Left lobe of liver (tissue), 2 donors: ENCODE data around the gene SS18L1. TPM values are rescaled to one million over a fixed set of nuclear protein-coding genes. Genes with fewer than 3 reads are reported as not detected.

Experiments
- ATAC-seq: fragments of 200-7000 bp; cut with Tn5 transposase; one replicate; pipeline ENCODE4 v1.9.1; 2020; ENCODE audit warnings: mild to moderate bottlenecking, moderate library complexity
- DNase-seq: peaks from one replicate; pipeline ENCODE4 v3.0.0-alpha.2; 2020; ENCODE audit warnings: low spot score
- total RNA-seq: library from RNA; stranded (reverse); gene quantifications from one replicate; pipeline ENCODE4 v1.2.1, GENCODE V29; 2021
- donor health status: DM: no; HTN: no; CAD: no; lungs with moderate emphysema.
- donor health status: DM: no; HTN: yes; CAD: no.

The SS18L1 gene
- total RNA-seq, 1 donor from 2014 or later = 33.4 TPM

DNA sequence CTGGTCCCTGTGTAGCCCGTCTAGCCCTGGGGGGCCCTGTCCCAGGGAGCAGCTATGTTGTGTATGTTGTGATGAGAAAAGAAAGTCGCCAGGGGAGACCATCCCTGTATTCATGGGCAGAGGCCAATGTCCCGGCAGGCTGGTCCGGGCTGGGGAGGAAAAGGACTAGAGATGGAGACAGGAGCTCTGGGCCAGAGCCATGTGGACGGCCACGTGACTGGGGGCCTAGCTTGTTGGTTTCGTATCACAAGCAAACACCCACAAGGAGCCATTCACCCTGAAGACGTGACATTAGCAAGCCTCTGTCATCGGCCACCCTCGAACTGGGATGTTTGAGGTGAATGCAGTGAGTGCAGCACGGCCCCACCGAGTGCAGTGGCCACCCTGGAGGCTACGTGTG, 79.4 kb downstream of the SS18L1 start:
- ATAC-seq = no peak

DNA sequence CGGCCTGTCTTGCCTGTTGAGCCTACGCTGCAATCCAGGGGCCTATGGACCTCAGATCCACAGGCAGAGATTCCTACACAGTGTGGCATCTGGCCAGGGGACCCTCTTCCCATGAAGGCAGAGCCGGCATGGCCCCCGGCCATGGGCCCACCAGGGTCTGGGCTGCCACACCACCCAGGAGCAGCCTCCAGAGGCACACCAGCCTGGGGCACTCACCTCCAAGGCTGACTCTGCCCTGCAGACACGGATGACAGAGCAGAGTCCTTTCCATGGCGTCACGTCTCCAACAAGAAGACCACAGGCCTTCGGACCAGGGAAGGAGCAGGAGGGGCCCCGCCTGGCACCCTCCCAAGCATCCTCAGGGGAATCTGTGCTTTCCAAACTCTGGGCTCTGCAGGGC, 80.0 kb downstream of the SS18L1 start:
- DNase-seq (no peak), ATAC-seq (no peak)

More for the DNA sequence above, 79.4 kb downstream of the SS18L1 start:
- DNase-seq = no peak

DNA sequence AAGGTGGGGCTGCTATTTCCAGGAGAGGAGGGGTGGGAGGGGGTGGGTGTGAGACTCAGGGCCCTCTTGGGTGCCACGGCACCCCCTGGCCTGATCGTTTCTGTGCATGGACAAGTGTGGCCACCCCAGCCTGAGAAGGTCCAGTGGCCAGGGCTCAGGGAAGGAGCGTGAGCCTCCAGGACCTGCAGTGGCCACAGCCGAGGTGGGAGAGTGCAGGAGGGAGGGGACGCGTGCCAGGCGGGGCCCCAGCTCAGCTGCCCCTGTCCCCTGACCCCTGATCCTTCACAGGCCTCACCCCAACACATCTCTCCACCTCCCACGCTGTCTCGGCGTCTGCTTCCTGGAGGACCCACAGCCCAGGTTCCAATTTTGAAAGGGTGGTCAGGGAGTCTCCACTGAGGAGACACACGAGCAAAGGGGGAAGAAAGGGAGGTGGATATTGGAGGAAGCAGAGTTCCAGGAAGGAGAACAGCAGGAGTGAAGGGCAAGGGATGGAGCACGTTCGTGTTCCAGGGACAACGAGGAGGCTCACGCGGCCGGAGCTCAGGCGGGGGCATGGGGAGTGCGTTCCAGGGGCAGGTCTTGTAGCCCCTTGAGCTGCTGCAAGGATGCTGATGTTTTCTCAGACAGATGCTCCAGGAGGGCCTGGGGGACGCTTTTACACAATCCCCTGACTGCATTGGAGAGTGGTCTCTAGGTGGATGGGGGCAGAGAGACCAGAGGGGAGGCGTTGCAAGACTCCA, 80.7 kb downstream of the SS18L1 start:
- no peak for ATAC-seq
- no peak for DNase-seq

DNA sequence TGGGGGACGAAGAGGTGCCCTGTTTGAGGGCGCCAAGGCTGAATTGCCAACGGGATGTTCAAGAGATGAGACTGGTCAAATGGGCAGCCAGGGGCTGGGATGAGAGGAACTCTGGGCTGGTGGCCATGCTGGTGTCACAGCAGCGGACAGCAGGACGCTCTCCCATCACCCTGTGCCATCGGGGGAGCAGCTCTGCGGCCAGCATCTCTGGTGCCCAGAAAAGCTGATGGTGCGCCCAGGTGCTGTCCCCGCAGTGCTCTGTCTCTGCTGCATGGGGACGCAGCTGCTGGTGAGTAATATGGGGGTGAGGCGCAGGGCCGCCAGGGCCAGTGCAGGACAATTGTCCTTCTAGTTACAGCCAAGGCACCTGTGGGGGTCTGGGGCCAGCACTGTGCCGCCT, 81.5 kb downstream of the SS18L1 start:
- no peak for ATAC-seq

DNA sequence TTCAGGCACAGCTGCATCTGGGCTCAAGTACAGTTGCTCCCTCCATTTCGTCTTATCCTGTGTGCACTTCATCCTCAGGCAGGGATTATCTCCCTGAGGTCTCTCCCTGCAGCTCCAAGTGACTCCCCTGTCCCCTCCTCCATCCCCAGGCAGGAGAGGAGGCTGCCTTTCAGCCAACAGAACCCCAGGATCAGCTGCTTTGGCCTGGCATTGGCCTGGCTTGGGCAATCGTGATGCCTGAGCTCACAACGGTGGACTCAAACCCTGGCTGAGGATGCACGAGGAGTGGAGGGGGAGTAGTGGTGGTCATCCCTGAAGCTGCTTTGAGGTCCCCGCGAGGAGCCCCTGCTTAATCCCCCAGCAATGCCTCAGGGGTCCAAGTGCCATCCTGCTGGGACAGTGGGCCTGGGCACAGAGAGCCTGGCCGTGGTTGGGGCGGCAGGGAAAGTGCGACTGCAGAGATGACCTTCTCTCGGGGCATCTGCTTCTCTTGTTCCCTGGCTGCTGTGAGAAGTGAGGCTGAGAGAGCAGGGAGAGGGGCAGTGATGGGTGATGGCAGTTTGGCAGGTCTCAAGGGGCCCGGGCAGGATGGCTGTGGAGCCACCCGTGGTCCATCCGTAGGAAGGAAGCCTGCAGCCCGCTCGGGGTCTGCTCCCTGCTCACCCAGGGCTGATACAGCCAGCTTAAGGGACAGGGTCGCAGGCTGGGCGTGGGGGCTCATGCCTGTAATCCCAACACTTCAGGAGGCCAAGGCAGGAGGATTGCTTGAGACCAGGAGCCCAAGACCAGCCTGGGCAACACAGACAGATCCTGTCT, 82.5 kb downstream of the SS18L1 start:
- ATAC-seq = no peak
- DNase-seq = no peak

More for the DNA sequence above, 81.5 kb downstream of the SS18L1 start:
- no peak for DNase-seq

DNA sequence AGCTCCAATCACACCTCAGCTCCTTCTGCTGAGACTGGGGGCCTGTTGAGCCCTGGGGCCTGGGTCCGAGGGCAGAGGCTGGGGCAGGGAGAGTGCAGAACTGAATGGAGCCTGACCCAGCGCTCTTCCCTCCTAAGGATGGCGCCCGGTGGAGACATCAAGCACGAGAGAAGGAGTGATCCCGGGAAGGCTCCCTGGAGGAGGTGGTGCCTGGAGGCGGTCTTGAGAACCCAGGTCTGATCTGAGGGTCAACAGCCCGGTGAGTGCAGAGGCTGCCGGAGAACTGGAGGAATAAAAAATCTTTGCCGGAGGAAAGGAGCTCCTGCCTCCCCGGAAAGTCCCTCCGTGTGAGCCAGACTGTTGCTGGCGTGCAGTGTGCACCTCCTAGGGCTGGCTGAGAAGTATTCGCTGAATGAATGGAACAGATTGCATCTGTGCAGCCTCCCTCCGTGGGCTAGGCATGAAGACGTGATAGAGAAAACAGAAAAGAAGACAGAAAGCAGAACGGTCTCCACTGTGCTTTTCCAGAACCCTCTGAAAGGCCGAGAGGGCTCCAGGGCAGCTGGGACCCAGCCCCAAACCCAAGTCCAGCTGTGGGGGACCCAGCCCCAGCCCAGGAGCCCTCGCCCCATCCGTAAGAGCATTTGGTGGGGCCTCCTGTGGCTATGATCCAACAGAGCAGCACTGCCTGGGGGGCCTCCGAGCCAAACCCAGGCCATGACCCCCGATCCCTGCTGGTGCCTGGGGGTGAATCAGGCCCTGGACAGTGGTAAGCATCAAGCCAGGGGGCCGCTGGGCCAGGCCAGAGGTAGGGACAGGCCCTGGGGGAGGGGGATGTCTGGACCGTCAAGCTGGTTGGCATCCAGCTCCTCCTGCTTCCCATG, 83.4 kb downstream of the SS18L1 start:
- DNase-seq (no peak), ATAC-seq (no peak)

DNA sequence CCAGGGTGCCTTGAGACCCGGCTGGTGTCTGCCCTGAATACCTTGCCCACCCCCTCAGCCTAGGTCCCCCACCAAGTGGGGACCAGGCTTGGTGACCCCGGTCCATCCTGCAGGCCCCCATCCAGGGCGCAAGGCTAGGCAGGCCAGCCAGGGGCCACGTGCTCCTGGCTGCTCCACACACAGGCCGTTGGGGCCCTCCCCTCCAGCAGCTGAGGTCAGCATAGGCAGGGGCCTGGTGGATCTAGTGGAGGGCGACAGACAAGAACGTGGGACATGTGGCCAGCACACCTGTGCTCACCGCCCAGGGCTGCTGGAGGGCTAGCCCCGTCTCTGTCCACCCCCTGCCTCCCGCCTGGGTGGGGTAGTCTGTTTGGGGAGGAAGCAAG, 84.0 kb downstream of the SS18L1 start:
- ATAC-seq = peak; percentile 9
- DNase-seq = no peak

DNA sequence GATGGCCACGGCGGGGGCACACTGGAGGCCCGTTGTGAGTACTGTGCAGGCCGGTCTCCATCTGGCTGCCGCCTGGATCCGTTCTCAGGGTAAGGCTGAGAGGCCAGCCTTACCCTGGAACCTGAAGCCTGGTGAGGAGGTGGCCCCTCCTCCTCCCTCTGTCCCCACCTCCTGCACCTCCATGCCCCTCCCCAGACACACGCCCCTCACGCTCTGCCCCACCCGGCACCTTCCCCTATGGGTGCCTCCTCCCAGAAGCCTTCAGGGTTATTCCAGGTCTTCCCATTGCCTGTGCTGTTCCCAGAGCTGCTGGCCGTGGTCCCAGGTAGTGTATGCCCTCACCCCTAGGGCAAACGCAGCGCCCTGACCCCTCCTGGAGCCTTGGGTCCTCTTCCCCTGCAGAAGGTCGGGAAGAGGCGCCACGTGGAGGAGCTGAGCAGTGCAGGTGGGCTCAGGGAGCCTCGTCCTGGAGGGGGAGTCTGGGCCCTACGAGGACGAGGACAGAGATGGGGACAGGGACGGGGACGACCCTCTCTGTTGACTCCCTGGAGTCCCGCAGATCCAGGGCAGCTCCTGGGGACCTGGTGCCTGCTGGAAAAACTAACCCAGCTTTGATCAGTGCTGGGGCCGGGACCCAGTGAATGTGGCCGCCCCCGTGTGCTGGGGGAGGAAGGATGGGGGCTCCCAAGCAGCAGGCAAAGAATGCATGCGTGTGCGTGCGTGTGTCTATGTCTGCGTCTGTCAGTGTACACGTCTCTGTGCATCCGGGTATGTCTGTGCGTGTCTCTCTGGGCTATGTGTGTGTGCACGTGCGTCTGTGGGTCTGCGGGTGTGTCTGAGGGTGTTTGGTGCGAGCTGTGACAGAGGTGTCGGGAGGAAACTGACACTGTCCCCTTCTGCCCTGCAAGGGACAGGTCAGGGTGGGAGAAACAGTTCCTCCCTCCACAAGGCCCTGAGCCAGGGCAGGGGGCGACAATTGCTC, 84.7 kb downstream of the SS18L1 start:
- DNase-seq (no peak), ATAC-seq (peak; percentile 35)

DNA sequence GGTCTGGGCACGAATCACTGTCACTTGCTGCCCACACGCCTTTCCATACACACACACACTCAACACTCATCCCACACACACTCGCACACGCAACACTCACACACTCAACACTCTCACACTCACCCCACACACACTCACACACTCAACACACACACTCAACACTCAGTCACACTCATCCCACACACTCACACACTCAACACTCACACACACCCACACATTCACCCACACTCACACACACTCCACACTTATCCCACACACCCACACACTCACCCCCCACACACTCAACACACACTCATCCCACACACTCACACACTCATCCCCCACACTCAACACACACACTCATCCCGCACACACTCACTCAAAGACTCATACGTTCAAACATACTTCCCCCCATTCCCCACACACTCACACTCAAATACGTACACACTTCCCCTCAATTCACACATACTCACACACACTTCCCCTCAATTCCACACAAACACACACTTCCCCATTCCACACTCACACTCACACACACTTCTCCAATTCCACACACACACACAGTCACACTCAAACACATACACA, 85.5 kb downstream of the SS18L1 start:
- DNase-seq (no peak), ATAC-seq (no peak)

DNA sequence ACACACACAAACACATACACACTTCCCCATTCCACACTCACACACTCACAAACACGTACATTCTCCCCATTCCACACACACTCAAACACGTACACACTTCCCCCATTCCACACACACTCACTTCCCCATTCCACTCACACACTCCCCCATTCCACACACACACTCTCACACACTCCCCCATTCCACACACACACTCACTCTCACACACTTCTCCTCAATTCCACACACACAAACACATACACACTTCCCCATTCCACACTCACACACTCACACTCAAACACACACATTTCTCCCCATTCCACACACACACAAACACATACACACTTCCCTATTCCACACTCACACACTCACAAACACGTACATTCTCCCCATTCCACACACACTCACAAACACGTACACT, 86.1 kb downstream of the SS18L1 start:
- DNase-seq (no peak), ATAC-seq (no peak)

DNA sequence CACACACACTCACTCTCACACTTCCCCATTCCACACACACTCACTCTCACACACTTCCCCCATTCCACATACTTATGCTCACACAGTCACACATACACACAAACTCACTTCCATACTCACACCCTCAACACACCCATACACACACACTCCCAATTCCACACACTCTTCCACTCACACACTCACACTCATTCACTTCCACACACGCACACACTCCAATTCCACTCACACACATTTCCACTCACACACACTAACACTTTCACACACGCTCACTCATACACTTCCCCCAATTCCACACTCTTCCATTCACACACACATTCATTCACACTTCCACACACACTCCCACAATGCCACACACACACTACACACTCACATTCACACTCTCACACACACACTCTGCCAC, 86.7 kb downstream of the SS18L1 start:
- ATAC-seq (no peak), DNase-seq (no peak)

DNA sequence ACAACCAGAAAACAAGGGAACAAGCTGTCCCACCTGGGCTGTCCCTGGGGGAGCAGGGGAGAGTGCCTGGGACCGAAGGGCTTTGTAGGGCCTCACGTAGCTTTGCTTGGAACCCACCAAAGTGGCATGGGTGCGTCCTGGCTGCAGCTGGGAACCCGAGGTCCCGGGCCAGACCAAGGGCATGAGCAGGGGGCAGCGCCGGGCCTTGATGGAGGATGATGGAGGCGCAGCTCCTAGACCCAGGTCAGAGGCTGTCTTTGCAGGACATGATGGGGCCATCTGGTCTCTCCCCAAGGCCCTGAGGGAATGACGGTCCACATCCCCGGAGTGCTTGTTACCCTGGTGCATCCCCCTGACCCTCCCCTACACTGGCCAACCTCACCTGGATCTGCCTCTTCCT, 87.1 kb downstream of the SS18L1 start:
- no peak for DNase-seq
- ATAC-seq = no peak

DNA sequence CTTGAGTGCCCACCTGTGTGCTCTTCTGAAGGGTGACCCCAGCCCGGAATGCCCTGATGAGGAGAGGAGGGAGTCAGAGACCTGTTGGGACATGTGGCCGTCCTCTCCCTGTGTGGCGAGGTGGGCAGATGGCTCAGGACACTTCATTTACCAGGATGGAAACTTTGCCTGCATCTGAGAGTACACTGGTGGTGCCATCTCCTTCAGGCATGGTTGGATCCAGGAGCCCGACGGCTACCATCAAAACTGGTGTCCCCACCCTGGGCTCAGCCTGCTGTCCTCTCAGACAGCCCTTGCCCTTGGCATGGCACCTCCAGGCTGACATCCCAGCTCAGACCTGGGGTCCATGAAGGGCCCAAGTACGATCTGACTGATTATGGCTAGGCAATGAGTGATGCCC, 87.7 kb downstream of the SS18L1 start:
- DNase-seq = no peak
- ATAC-seq = no peak

Other genes with a start within 250 kb of the SS18L1 start
- gene TAF4, start 77.9 kb upstream of the SS18L1 start, total RNA-seq = 11.3 TPM
- gene LSM14B, start 21.3 kb upstream of the SS18L1 start, total RNA-seq = 19.6 TPM
- 138 TPM for gene PSMA7, start 375 bp upstream of the SS18L1 start, total RNA-seq
- gene MTG2, start 39.3 kb downstream of the SS18L1 start, total RNA-seq = 31.0 TPM
- gene HRH3, start 76.5 kb downstream of the SS18L1 start, total RNA-seq = not detected
- gene OSBPL2, start 94.8 kb downstream of the SS18L1 start, total RNA-seq = 21.1 TPM
- gene ADRM1, start 159.2 kb downstream of the SS18L1 start, total RNA-seq = 61.0 TPM
- gene LAMA5, start 223.5 kb downstream of the SS18L1 start, total RNA-seq = 112 TPM
- 432 TPM for gene RPS21, start 243.3 kb downstream of the SS18L1 start, total RNA-seq